ENCODE measurements around the gene TUBB2B. TPM values are rescaled to one million over a fixed set of nuclear protein-coding genes. Genes with fewer than 3 reads are reported as not detected.

Gene TUBB2B
- total and polyA plus RNA-seq, 2 donors (not counting 1 experiment from before 2014, with no cell fraction given): 14.7 TPM; not detected in 1

GRCh38 chr6:3193102-3193849, 34.2 kb downstream of the TUBB2B start:
- Mint-ChIP-seq H3K4me3 (no peak overlapping the region), H3K27ac (no peak overlapping the region), H3K4me1 (no peaks in the 10 kb centered on the region), H3K27me3 (peaks cover 6% of the 10 kb centered on the region), H3K9me3 (ENCODE audit: insufficient read depth) (no peaks in the 10 kb centered on the region)
- no peaks in the 10 kb centered on the region for H3K79me2 ChIP-seq (ENCODE audit: control insufficient read depth, insufficient read depth, low read length)
- intact Hi-C loops (cut with micrococcal nuclease): no loop called here
- no peak for ATAC-seq (ENCODE audit: low read depth)
- H3K4me1 ChIP-seq (ENCODE audit: control insufficient read depth in 2 of 2, insufficient read depth in 2 of 2, low read length in 2 of 2): no peaks in the 10 kb centered on the region
- WGBS (ENCODE audit: insufficient coverage): 95% methylated on average over 20 of the region's 23 CpGs
- no peaks in the 10 kb centered on the region for H3K27me3 ChIP-seq (replicated peaks in 1 of 4; ENCODE audit: control extremely low read depth in 1 of 4, control insufficient read depth in 3 of 4, insufficient read depth in 4 of 4, low read length in 3 of 4)
- no peaks in the 10 kb centered on the region for H4K20me1 ChIP-seq (ENCODE audit: control insufficient read depth, insufficient read depth, low read length, poor library complexity, severe bottlenecking)
- no peak overlapping the region for H3K27ac ChIP-seq (ENCODE audit: low read length in 2 of 2)
- H3K4me2 ChIP-seq (replicated peaks; ENCODE audit: low read depth, low read length, poor library complexity, severe bottlenecking): no peak overlapping the region
- TF ChIP-seq EZH2 (IDR thresholded peaks at IDR 0.05; ENCODE audit: borderline replicate concordance, insufficient read depth, low read depth, low read length, poor library complexity, severe bottlenecking): no peak
- TF ChIP-seq CTCF (IDR thresholded peaks at IDR 0.05): no peak
- no peak overlapping the region for H3K4me3 ChIP-seq (ENCODE audit: control extremely low read depth in 1 of 5, extremely low read depth in 1 of 5, insufficient read depth in 1 of 5, low read depth in 2 of 5, low read length in 4 of 5)
- CTCF ChIA-PET: no interaction called here
- H3K9me3 ChIP-seq (ENCODE audit: control extremely low read depth in 1 of 3, control insufficient read depth in 2 of 3, insufficient read depth in 1 of 3, low read length in 2 of 3): peaks cover 0 to 7% (median 0%) of the 10 kb centered on the region in 3 donors
- H3K9ac ChIP-seq (ENCODE audit: low read length): no peak overlapping the region
- H3K36me3 ChIP-seq (replicated peaks in 1 of 2; ENCODE audit: control extremely low read depth in 1 of 2, control insufficient read depth in 1 of 2, extremely low read depth in 1 of 2, insufficient read depth in 2 of 2, low read length in 1 of 2): no peaks in the 10 kb centered on the region
- no peak overlapping the region for H2AFZ ChIP-seq (ENCODE audit: insufficient read depth, low read depth, low read length, poor library complexity, severe bottlenecking)
- POLR2A ChIA-PET: interaction anchor here (0.7 kb wide), 1 partner anchor 29 kb away, joined by 6 read pairs; no protein-coding TSS in a partner anchor
- no peak for DNase-seq

GRCh38 chr6:3190779-3191178, 36.7 kb downstream of the TUBB2B start:
- POLR2A ChIA-PET: no interaction called here
- Histone ChIP-seq H2AFZ (ENCODE audit: insufficient read depth, low read depth, low read length, poor library complexity, severe bottlenecking) (no peak overlapping the region), H3K9me3 (ENCODE audit: control extremely low read depth in 1 of 3, control insufficient read depth in 2 of 3, insufficient read depth in 1 of 3, low read length in 2 of 3) (peaks cover 0 to 2% (median 0%) of the 10 kb centered on the region in 3 donors), H4K20me1 (ENCODE audit: control insufficient read depth, insufficient read depth, low read length, poor library complexity, severe bottlenecking) (no peaks in the 10 kb centered on the region), H3K4me1 (ENCODE audit: control insufficient read depth in 2 of 2, insufficient read depth in 2 of 2, low read length in 2 of 2) (no peaks in the 10 kb centered on the region), H3K79me2 (ENCODE audit: control insufficient read depth, insufficient read depth, low read length) (no peaks in the 10 kb centered on the region), H3K9ac (ENCODE audit: low read length) (no peak overlapping the region), H3K36me3 (replicated peaks in 1 of 2; ENCODE audit: control extremely low read depth in 1 of 2, control insufficient read depth in 1 of 2, extremely low read depth in 1 of 2, insufficient read depth in 2 of 2, low read length in 1 of 2) (no peaks in the 10 kb centered on the region), H3K27ac (ENCODE audit: low read length in 2 of 2) (no peak overlapping the region), H3K4me2 (replicated peaks; ENCODE audit: low read depth, low read length, poor library complexity, severe bottlenecking) (no peak overlapping the region), H3K27me3 (replicated peaks in 1 of 4; ENCODE audit: control extremely low read depth in 1 of 4, control insufficient read depth in 3 of 4, insufficient read depth in 4 of 4, low read length in 3 of 4) (peaks cover 0 to 3% (median 0%) of the 10 kb centered on the region in 4 experiments), H3K4me3 (ENCODE audit: control extremely low read depth in 1 of 5, extremely low read depth in 1 of 5, insufficient read depth in 1 of 5, low read depth in 2 of 5, low read length in 4 of 5) (no peak overlapping the region)
- Mint-ChIP-seq H3K4me1 (no peaks in the 10 kb centered on the region), H3K27me3 (peaks cover 10% of the 10 kb centered on the region), H3K4me3 (no peak overlapping the region), H3K27ac (no peak overlapping the region), H3K9me3 (ENCODE audit: insufficient read depth) (no peaks in the 10 kb centered on the region)
- intact Hi-C loops (cut with micrococcal nuclease): no loop called here
- no peak for TF ChIP-seq EZH2 (IDR thresholded peaks at IDR 0.05; ENCODE audit: borderline replicate concordance, insufficient read depth, low read depth, low read length, poor library complexity, severe bottlenecking)
- TF ChIP-seq CTCF (IDR thresholded peaks at IDR 0.05): no peak
- DNase-seq (no peak), ATAC-seq (ENCODE audit: low read depth) (no peak)
- CTCF ChIA-PET: no interaction called here
- WGBS (ENCODE audit: insufficient coverage): 93% methylated on average over 5 of the region's 5 CpGs
